Heart right ventricle (tissue), 16 donors: ENCODE data around the gene CDK14. TPM values are rescaled to one million over a fixed set of nuclear protein-coding genes. Genes with fewer than 3 reads are reported as not detected.
"Not testable (repeated sequence)": the region's sequence is repeated elsewhere in the genome, so short reads cannot be mapped to it uniquely, and the experiment has no call there.

Source experiments
- ATAC-seq, 8 donors: fragments of 200-7000 bp; cut with Tn5 transposase; one replicate each; pipeline ENCODE4 v1.9.1; 2020; ENCODE audit warnings: mild to moderate bottlenecking in 8 of 8, moderate library complexity in 8 of 8, moderate number of reproducible peaks in 1 of 8
- DNase-seq, 2 donors: peaks; one replicate each; pipeline ENCODE4 v3.0.0-alpha.2; 2020
- H3K27ac ChIP-seq, 10 donors: fragments of 200-600 bp; sonication (generic) in 2 of 10; one replicate each; pipeline versions ENCODE4 v1.5.0 to v1.8.0; 2020 to 2022; ENCODE audit warnings: mild to moderate bottlenecking in 3 of 10
- H3K27me3 ChIP-seq, 7 donors: fragments of 200-600 bp; one replicate each; pipeline ENCODE4 v1.8.0; 2021 to 2022; ENCODE audit warnings: mild to moderate bottlenecking in 2 of 7
- H3K36me3 ChIP-seq, 9 donors: fragments of 200-600 bp; sonication (generic) in 1 of 9; one replicate each; pipeline versions ENCODE4 v1.5.0 to v1.8.0; 2020 to 2022; ENCODE audit warnings: mild to moderate bottlenecking in 2 of 9
- H3K4me1 ChIP-seq, 9 donors: fragments of 200-600 bp; sonication (generic) in 1 of 9; one replicate each; pipeline versions ENCODE4 v1.5.0 to v1.8.0; 2020 to 2022; ENCODE audit warnings: mild to moderate bottlenecking in 4 of 9
- H3K4me3 ChIP-seq, 10 donors: fragments of 200-600 bp; sonication (generic) in 2 of 10; one replicate each; pipeline versions ENCODE4 v1.5.0 to v1.8.0; 2020 to 2022; ENCODE audit warnings: mild to moderate bottlenecking in 7 of 10, moderate library complexity in 2 of 10
- H3K9me3 ChIP-seq, 11 donors: fragments of 200-600 bp in 10 of 11; sonication (generic) in 2 of 11; one replicate each; pipeline versions ENCODE4 v1.5.0 to v1.8.0; 2013 to 2022; ENCODE audit warnings: mild to moderate bottlenecking in 2 of 11, control low read depth in 1 of 11, moderate library complexity in 1 of 11
- WGBS, 2 donors: extraction: QIAGEN DNeasy Blood & Tissue Kit; methylation state at CpG; one replicate each; pipeline ENCODE4 v1.1.7; 2013; ENCODE audit warnings: inconsistent platforms in 1 of 2; 5-methylcytosine and 5-hydroxymethylcytosine counted together
- intact Hi-C, 10 donors: fragments of 100-400 bp; cut with DNase I; formaldehyde crosslinking; loops; one replicate each; pipeline versions ENCODE4 v1.11.1 to v1.14.2; 2022
- polyA plus RNA-seq, 2 donors: library from polyadenylated mRNA; stranded (reverse); fragments of 200-250 nt; gene quantifications; one replicate each; pipeline ENCODE4 v1.2.3, GENCODE V29; 2013
- total RNA-seq, 10 donors: library from RNA; stranded (reverse); fragmentation: NEBNext Ultra II Directional in 3 of 10; extraction: Animal tissue kit (Norgen Biotek cat#: 25700) in 3 of 10; gene quantifications; one replicate each; pipeline versions ENCODE4 v1.2.1 to v1.2.4, GENCODE V29; 2021 to 2023
- TF ChIP-seq, protein P1 (sequence below), 9 donors: fragments of 200-600 bp; sonication (generic) in 2 of 9; IDR thresholded peaks; one replicate each; pipeline versions ENCODE4 v1.5.0 to v1.8.0; 2021 to 2022; ENCODE audit warnings: antibody characterized with exemption in 9 of 9, mild to moderate bottlenecking in 5 of 9, moderate library complexity in 1 of 9
- donor health status: Arrhythmogenic right ventricular cardiomyopathy.
- donor health status: ischemic (EF 13 %, LVEDD 7.1; RV severe dilation, severe dysfunction).
- donor health status: healthy with polysubstance abuse.
- donor health status: DM: no; HTN: yes; CAD: no.
- donor health status: DM: no; HTN: no; CAD: no.
- donor health status: ischemic (EF 25% LVEDD 6.9; RV normal size, moderate dysfunction).
- donor health status: ischemic (EF 25% LVEDD 5.7; RV mildly dilated, moderate dysfunction).
- donor health status: healthy.
- donor health status: DM: yes; HTN: yes; CAD: no.
- donor health status: Ischemic cardiomyopathy.
- donor health status: ischemic (EF 35%, LVEDD 5.7; RV mildly dilated, moderate dysfunction).
- donor health status: nonischemic (EF 11% LVEDD 7.7; RV severe dilation, severe dysfunction).
- donor health status: DM: yes; HTN: yes; CAD: no.
- donor health status: PGD.
- donor health status: ischemic (EF 29% LVEDD 5.4; RV normal size, mild dysfunction).
- donor health status: nonischemic (EF 23%, LVEDD 6.1; RV moderate dilation, normal function).

CDK14 gene
- total and polyA plus RNA-seq, 12 donors = 3.9 to 36.5 (median 21.4) TPM

DNA sequence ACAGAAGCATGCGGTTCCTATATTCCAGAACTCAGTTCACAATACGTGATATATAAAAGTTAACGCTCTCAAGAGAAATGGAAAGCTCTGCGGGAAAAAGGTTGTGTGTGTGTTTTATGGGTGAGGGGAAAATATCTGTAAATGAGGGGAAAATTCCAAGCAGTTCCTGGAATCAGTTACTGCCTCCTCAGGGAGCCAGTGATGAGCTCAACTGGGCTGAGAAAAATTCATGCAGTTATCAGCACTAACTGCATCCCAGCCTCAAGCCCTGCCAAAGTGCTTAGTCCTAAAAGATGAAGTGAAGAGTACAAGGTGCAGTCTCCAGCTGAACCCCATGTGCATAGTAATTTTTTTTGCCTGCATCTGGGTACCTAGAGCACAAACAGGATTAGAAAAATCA, 191.9 kb downstream of the CDK14 start:
- intact Hi-C loops = no loop called here
- ATAC-seq (peak in 7 of 8 donors; percentile 59 to 81 (median 65)), DNase-seq (peak in 1 of 2 donors; percentile 32)
- TF ChIP-seq, protein P1, sequence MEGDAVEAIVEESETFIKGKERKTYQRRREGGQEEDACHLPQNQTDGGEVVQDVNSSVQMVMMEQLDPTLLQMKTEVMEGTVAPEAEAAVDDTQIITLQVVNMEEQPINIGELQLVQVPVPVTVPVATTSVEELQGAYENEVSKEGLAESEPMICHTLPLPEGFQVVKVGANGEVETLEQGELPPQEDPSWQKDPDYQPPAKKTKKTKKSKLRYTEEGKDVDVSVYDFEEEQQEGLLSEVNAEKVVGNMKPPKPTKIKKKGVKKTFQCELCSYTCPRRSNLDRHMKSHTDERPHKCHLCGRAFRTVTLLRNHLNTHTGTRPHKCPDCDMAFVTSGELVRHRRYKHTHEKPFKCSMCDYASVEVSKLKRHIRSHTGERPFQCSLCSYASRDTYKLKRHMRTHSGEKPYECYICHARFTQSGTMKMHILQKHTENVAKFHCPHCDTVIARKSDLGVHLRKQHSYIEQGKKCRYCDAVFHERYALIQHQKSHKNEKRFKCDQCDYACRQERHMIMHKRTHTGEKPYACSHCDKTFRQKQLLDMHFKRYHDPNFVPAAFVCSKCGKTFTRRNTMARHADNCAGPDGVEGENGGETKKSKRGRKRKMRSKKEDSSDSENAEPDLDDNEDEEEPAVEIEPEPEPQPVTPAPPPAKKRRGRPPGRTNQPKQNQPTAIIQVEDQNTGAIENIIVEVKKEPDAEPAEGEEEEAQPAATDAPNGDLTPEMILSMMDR (IDR thresholded peaks at IDR 0.05) = no peak
- Histone ChIP-seq H3K27ac (peak overlapping the region in 2 of 10 donors; percentile 12 to 19), H3K9me3 (peaks cover 0 to 9% (median 0%) of the 10 kb centered on the region in 11 donors), H3K36me3 (peaks cover 0 to 7% (median 0%) of the 10 kb centered on the region in 9 donors), H3K4me3 (no peak overlapping the region), H3K27me3 (no peaks in the 10 kb centered on the region), H3K4me1 (peaks cover 0 to 7% (median 0%) of the 10 kb centered on the region in 9 donors)
- WGBS, 2 donors = 61 to 67% methylated on average over 4 of the region's 4 CpGs

DNA sequence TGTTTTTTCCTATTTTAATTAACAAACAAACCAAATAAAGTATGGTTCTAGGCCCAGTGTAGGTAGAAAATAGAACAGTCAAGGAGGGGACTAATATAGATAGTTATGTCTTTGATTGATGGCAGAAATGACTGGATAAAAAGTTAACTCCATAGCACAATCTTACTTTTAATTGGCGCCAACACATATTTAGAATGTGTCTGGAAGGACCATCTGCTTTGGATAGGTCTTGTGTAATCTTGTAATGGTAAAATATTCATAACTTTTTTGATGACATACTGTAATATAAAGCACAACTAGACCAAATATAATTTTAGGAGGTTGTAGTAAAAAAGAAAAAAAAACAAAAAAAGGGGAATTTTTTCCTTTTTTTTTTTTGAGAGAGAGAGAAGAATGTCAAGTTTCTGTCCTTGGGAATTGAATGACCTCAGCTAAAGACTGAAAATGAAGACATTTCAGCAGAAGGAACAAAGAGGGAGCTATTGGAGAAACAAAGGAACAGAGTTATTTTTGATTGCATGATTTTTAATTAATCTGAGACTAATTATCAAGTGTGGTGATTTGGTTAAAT, 193.7 kb downstream of the CDK14 start:
- Histone ChIP-seq H3K27me3 (no peaks in the 10 kb centered on the region), H3K9me3 (peaks cover 0 to 24% (median 10%) of the 10 kb centered on the region in 11 donors), H3K4me1 (peaks cover 0 to 7% (median 0%) of the 10 kb centered on the region in 9 donors), H3K27ac (no peak overlapping the region), H3K36me3 (peaks cover 0 to 7% (median 0%) of the 10 kb centered on the region in 9 donors), H3K4me3 (no peak overlapping the region)
- ATAC-seq (no peak), DNase-seq (no peak)
- TF ChIP-seq, protein P1 (IDR thresholded peaks at IDR 0.05) = no peak
- WGBS, 2 donors = 96% methylated on average over 1 of the region's 1 CpG
- intact Hi-C loops = no loop called here

DNA sequence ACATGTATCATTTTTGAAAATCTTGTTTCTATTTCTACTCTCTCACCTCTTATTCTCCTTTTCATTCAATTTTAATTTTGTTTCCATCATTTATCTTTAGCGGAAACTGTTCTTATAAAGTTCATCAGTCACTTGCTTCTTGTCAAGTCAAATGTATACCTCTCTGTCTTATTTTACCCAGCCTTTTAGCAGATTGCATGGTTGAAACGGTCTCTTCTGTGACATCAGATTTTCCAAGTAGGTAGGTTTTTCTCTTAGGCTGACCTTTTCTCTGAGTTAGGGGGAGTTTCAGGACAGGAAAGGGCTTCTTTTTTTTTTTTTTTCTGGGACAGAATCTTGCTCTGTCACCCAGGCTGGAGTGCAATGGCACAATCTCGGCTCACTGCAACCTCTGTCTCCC, 195.5 kb downstream of the CDK14 start:
- TF ChIP-seq, protein P1 (IDR thresholded peaks at IDR 0.05) = no peak
- WGBS, 2 donors = 81 to 85% methylated on average over 3 of the region's 3 CpGs
- Histone ChIP-seq H3K27ac (no peak overlapping the region), H3K4me1 (peaks cover 0 to 7% (median 0%) of the 10 kb centered on the region in 9 donors), H3K27me3 (no peaks in the 10 kb centered on the region), H3K4me3 (no peak overlapping the region), H3K9me3 (peaks cover 0 to 26% (median 10%) of the 10 kb centered on the region in 11 donors), H3K36me3 (peaks cover 0 to 7% (median 0%) of the 10 kb centered on the region in 9 donors)
- no peak for DNase-seq
- ATAC-seq = no peak
- intact Hi-C loops = no loop called here

DNA sequence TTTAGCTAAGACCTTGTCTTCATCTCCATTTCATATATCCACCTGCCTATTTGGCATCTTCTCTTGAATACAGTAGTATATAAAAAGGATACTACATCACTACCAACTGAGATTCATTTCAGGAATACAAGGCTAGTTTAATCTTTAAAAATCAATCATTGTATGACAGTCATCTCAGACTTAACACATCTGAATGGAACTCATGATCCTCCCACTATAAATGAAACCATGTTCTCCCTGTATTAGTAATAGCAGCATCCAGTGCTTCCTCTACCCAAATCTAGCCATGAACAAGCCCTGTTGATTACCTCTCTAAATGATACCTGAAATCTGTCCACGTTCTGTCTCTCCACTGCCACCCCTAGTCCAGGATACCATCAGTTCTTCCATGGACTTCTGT, 196.2 kb downstream of the CDK14 start:
- H3K36me3 ChIP-seq = peaks cover 0 to 7% (median 0%) of the 10 kb centered on the region in 9 donors
- DNase-seq (no peak), ATAC-seq (no peak)
- peaks cover 0 to 26% (median 10%) of the 10 kb centered on the region in 11 donors for H3K9me3 ChIP-seq
- TF ChIP-seq, protein P1 (IDR thresholded peaks at IDR 0.05) = no peak
- no peak overlapping the region for H3K4me3 ChIP-seq
- no peak overlapping the region for H3K27ac ChIP-seq
- intact Hi-C loops = no loop called here
- WGBS, 2 donors = 88 to 91% methylated on average over 1 of the region's 1 CpG
- H3K27me3 ChIP-seq = no peaks in the 10 kb centered on the region
- peaks cover 0 to 7% (median 0%) of the 10 kb centered on the region in 9 donors for H3K4me1 ChIP-seq

DNA sequence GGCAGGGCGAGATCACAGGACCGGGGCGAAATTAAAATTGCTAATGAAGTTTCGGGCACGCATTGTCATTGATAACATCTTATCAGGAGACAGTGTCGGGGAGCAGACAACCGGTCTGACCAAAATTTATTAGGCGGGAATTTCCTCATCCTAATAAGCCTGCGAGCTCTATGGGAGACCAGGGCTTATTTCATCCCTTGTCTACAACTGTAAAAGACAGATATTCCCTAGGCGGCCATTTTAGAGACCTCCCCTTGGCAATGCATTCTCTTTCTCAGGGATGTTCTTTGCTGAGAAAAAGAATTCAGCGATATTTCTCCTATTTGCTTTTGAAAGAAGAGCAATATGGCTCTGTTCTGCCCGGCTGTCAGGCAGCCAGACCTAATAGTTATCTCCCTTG, 198.1 kb downstream of the CDK14 start:
- H3K4me1 ChIP-seq, H3K36me3 ChIP-seq, H3K27ac ChIP-seq, ATAC-seq, DNase-seq, H3K27me3 ChIP-seq, H3K4me3 ChIP-seq: not testable (repeated sequence)
- intact Hi-C loops = loop anchor here in 1 of 10 donors (2.0 kb wide), 1 partner anchor 19 kb away; no protein-coding TSS in a partner anchor
- peaks cover 0 to 26% (median 10%) of the 10 kb centered on the region in 11 donors for H3K9me3 ChIP-seq
- WGBS, 2 donors = 95 to 98% methylated on average over 12 of the region's 12 CpGs
